ENCODE measurements around the gene TMEM132E. TPM values are rescaled to one million over a fixed set of nuclear protein-coding genes. Genes with fewer than 3 reads are reported as not detected.

The TMEM132E gene
- total and polyA plus RNA-seq, 9 donors: 0.08 to 0.40 (median 0.20) TPM; not detected in 2

DNA sequence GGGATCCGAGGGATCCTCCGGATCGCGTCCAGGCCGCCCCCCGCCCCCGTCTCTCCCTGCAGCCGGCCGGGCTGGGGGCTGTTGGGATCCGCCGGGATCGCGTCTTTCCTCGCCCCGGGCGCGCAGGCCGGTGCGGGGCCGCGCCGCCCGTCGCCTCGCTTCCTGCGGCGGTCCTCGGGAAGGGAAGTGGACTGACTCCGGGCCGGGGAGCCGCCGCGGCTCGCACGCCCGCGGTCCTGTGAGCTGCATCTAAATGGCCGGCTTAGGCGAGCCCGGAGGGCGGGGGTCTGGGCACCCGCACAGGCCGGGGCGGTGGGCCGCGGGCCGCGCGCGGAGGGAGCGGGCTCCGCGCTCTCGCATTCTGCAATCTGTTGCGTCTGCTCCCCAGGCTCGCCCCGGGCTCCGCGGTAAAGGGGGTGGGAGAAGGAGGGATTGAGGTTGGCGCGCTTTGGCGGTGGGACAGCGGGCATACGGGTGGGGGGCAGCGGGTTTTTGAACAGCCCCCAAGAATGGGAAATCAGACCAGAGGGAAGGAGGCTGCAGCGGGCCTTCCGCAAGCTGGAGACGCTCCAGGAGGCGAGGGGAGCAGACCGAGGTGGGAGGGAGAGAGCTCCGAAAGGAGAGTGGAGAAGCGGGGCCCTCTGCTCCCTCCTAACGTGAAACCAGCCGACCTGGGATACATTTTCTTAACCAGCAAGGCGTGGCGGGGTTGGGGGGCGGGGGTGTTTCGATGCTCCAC lies 2.2 kb downstream of the TMEM132E start:
- TF ChIP-seq POLR2A (IDR thresholded peaks at IDR 0.05) (no peak), EP300 (IDR thresholded peaks at IDR 0.05) (no peak)
- TF ChIP-seq, protein P1, sequence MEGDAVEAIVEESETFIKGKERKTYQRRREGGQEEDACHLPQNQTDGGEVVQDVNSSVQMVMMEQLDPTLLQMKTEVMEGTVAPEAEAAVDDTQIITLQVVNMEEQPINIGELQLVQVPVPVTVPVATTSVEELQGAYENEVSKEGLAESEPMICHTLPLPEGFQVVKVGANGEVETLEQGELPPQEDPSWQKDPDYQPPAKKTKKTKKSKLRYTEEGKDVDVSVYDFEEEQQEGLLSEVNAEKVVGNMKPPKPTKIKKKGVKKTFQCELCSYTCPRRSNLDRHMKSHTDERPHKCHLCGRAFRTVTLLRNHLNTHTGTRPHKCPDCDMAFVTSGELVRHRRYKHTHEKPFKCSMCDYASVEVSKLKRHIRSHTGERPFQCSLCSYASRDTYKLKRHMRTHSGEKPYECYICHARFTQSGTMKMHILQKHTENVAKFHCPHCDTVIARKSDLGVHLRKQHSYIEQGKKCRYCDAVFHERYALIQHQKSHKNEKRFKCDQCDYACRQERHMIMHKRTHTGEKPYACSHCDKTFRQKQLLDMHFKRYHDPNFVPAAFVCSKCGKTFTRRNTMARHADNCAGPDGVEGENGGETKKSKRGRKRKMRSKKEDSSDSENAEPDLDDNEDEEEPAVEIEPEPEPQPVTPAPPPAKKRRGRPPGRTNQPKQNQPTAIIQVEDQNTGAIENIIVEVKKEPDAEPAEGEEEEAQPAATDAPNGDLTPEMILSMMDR (IDR thresholded peaks at IDR 0.05): no peak
- Histone ChIP-seq H3K4me3 (peak overlapping the region; percentile 23), H3K4me1 (ENCODE audit: insufficient read depth) (peaks cover 11% of the 10 kb centered on the region), H3K36me3 (no peaks in the 10 kb centered on the region), H3K27ac (no peak overlapping the region), H3K27me3 (no peaks in the 10 kb centered on the region), H3K9me3 (no peaks in the 10 kb centered on the region)
- DNase-seq: peak in 2 of 5 donors; percentile 32 to 39
- 1 to 2% (median 1%) methylated on average over 69 to 78 of the region's 78 CpGs for WGBS, 3 donors
- intact Hi-C loops (cut with DNase I): no loop called here

DNA sequence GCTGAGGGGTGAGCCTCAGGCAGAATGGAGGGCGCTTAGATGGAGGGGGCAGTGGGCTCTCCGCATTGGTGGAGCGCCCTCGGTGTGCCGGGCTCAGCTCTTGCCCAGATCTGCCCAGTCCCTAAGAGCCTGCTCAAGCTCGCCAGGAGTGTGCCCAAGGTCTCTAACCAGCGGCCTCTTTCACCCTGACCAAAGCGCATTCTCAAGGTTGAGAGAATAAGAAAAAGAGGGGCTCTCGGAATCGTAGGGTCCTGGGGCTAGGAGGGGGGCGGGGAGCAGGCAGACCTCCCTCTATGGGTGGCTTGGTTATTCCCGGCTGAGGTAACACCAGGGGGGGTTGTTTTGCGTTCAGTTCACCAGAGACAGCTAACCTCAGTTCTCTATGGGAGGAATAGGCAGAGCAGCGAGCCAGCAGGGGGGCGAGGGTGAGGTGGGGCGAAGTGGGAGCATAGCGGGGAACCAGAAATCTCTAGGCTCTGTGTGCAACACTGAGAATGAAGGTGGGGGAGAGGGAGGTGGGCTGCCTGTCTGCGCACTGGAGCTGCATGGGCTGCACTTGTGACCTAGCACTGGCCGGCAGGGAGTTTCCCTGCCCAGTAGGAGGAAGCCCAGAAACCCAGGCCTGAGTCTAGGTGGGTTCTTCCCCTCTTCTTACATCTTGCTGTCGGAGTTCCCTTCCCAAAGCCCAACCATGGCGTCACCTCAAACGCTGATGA lies 3.0 kb downstream of the TMEM132E start:
- Histone ChIP-seq H3K4me3 (no peak overlapping the region), H3K4me1 (ENCODE audit: insufficient read depth) (peaks cover 11% of the 10 kb centered on the region), H3K9me3 (no peaks in the 10 kb centered on the region), H3K27me3 (no peaks in the 10 kb centered on the region), H3K27ac (no peak overlapping the region), H3K36me3 (no peaks in the 10 kb centered on the region)
- intact Hi-C loops (cut with DNase I): no loop called here
- TF ChIP-seq, protein P1 (IDR thresholded peaks at IDR 0.05): no peak
- TF ChIP-seq POLR2A (IDR thresholded peaks at IDR 0.05) (no peak), EP300 (IDR thresholded peaks at IDR 0.05) (no peak)
- no peak for DNase-seq
- 20 to 39% (median 25%) methylated on average over 22 of the region's 22 CpGs for WGBS, 3 donors

DNA sequence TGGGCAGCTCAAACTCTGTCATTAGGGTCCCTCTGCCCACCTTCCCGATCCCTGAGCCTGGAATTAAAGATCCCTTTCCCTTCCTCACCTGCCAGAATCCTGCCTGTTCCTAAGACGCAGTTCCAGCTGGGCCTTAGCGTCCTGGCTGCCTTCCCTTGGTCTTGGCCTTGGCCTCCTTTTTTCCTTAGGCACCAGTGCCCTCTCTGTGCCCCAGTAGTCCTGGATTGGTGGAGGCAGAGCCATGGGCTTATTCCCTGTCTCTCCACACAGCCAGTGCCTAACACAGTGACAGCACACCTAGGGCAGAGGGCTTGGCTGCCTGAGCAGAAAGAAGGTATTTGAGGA lies 3.5 kb downstream of the TMEM132E start:
- WGBS, 3 donors: 50 to 58% (median 57%) methylated on average over 3 of the region's 3 CpGs
- no peaks in the 10 kb centered on the region for H3K36me3 ChIP-seq
- no peak overlapping the region for H3K27ac ChIP-seq
- H3K4me1 ChIP-seq (ENCODE audit: insufficient read depth): peaks cover 11% of the 10 kb centered on the region
- DNase-seq: no peak
- H3K4me3 ChIP-seq: no peak overlapping the region
- TF ChIP-seq EP300 (IDR thresholded peaks at IDR 0.05): no peak
- TF ChIP-seq POLR2A (IDR thresholded peaks at IDR 0.05): no peak
- TF ChIP-seq, protein P1 (IDR thresholded peaks at IDR 0.05): no peak
- H3K27me3 ChIP-seq: no peaks in the 10 kb centered on the region
- H3K9me3 ChIP-seq: no peaks in the 10 kb centered on the region
- intact Hi-C loops (cut with DNase I): no loop called here

DNA sequence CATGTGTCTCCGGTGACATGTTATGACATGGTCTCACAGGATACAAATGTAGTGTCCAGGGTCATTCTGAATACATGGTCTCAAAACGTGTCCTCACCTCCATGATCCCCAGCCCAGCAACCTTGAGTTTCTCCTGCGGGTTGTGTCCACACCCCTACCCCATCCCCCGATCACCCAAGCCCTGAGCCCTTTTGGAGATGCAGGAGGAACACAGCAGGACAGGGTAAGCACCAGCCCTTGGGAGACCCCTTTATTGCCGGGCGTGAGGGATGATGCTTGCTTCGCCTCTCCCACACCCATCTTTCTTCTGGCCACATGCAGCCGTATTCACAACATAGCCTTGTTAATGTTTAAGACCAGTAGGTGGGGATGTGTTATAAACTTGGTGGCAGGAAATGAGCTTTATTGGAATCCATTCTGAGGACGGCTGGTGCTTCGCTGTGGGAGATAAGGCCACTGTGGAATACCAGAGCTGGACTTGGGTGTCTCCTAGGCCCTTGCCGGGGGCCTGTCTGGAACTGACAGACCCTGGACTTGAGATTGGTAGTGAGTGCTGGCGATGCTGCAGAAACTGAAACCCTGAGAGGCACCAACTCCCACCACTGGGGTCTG lies 5.5 kb downstream of the TMEM132E start:
- no peak for DNase-seq
- no peaks in the 10 kb centered on the region for H3K9me3 ChIP-seq
- WGBS, 3 donors: 18 to 20% (median 19%) methylated on average over 12 of the region's 12 CpGs
- no peaks in the 10 kb centered on the region for H3K27me3 ChIP-seq
- peaks cover 8% of the 10 kb centered on the region for H3K4me1 ChIP-seq (ENCODE audit: insufficient read depth)
- H3K27ac ChIP-seq: no peak overlapping the region
- intact Hi-C loops (cut with DNase I): no loop called here
- H3K36me3 ChIP-seq: no peaks in the 10 kb centered on the region
- TF ChIP-seq, protein P1 (IDR thresholded peaks at IDR 0.05): no peak
- TF ChIP-seq POLR2A (IDR thresholded peaks at IDR 0.05) (no peak), EP300 (IDR thresholded peaks at IDR 0.05) (no peak)
- H3K4me3 ChIP-seq: no peak overlapping the region
